Dedifferentiated amniotic fluid mesenchymal stem cell (primary cell): ENCODE data around the gene ARAF.

ENCODE experiments used
- DNase-seq: peaks from one replicate; pipeline ENCODE4 v3.0.0-alpha.2; 2016; ENCODE audit errors: extremely low spot score

Gene ARAF

DNA sequence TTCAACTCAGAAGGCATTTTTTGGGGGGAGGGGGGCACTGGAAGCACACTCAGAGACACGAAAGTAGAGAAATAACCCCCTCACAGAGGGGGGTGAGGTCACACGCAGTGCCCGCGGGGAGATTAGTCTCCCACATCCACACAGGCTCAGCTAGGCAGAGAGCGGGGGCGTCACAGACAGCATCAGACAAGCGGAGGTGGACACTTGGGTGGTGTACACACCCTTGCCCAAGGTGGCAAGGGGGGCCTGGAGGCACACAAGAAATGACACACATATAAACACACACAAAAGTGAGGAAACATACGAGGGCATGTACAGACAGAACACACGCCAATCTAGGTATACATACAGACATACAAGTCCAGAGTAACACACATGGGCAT, 59.3 kb downstream of the ARAF start:
- no peak for DNase-seq
